Ovary (tissue), 9 donors: ENCODE data around the gene PPP6R2. TPM values are rescaled to one million over a fixed set of nuclear protein-coding genes. Genes with fewer than 3 reads are reported as not detected.

Experiments used
- DNase-seq, 5 donors: peaks; one replicate each; pipeline ENCODE4 v3.0.0-alpha.2; 2019 to 2020
- H3K27ac ChIP-seq, 2 donors: fragments of 200-600 bp; one replicate each; pipeline versions ENCODE4 v1.5.1 to v1.8.0; 2019 to 2022
- H3K27me3 ChIP-seq: fragments of 200-600 bp; one replicate; pipeline ENCODE4 v1.8.0; 2022
- H3K36me3 ChIP-seq: fragments of 200-600 bp; sonication (generic); one replicate; pipeline ENCODE4 v1.5.1; 2019
- H3K4me1 ChIP-seq: one replicate; pipeline ENCODE4 v1.8.1; 2013; ENCODE audit warnings: mild to moderate bottlenecking, moderate library complexity; ENCODE audit not compliant: insufficient read depth
- H3K4me3 ChIP-seq: fragments of 200-600 bp; sonication (generic); one replicate; pipeline ENCODE4 v1.5.1; 2017
- H3K9me3 ChIP-seq, 2 donors: fragments of 200-600 bp in 1 of 2; sonication (generic) in 1 of 2; one replicate each; pipeline versions ENCODE4 v1.5.1 to v1.8.1; 2013 to 2019; ENCODE audit warnings: mild to moderate bottlenecking in 1 of 2, moderate library complexity in 1 of 2
- EP300 ChIP-seq: sonication (generic); formaldehyde crosslinking; IDR thresholded peaks from one replicate; pipeline ENCODE4 v1.6.1; 2017; ENCODE audit warnings: antibody characterized with exemption
- POLR2A ChIP-seq: fragments of 450-650 bp; IDR thresholded peaks from one replicate; pipeline ENCODE4 v1.6.1; 2017; ENCODE audit warnings: antibody characterized with exemption, mild to moderate bottlenecking, moderate library complexity
- WGBS, 3 donors: extraction: QIAGEN DNeasy Blood & Tissue Kit in 1 of 3; methylation state at CpG; one replicate each; pipeline versions ENCODE4 v1.1.5 to v1.1.7; 2013 to 2017; 5-methylcytosine and 5-hydroxymethylcytosine counted together
- intact Hi-C, 4 donors: fragments of 100-400 bp; cut with DNase I; formaldehyde crosslinking; loops; one replicate each; pipeline versions ENCODE4 v1.11.0 to v1.15.1; 2022 to 2023
- polyA plus RNA-seq, 2 donors: library from polyadenylated mRNA; stranded (reverse); fragments of 200-250 nt in 1 of 2; fragments of 350-450 nt in 1 of 2; fragmentation: Illumina TruSeq in 1 of 2; extraction: RNeasy Lipid Tissue Mini Kit (QIAGEN cat#74804) in 1 of 2; gene quantifications; one replicate each; pipeline ENCODE4 v1.2.3, GENCODE V29; 2013 to 2014
- total RNA-seq, 7 donors: library from RNA; depleted of rRNA in 2 of 7; stranded (reverse); fragments of >200 nt in 2 of 7; fragmentation: NEBNext Ultra II Directional in 3 of 7; extraction: Animal tissue kit (Norgen Biotek cat#: 25700) in 3 of 7; gene quantifications; one replicate each; pipeline versions ENCODE4 v1.1.0 to v1.2.4, GENCODE V29; 2016 to 2023
- TF ChIP-seq, protein P1 (sequence below), 3 donors: fragments of 450-650 bp in 2 of 3; fragments of 200-600 bp in 1 of 3; IDR thresholded peaks; one replicate each; pipeline versions ENCODE4 v1.5.1 to v1.8.0; 2016 to 2022; ENCODE audit warnings: antibody characterized with exemption in 3 of 3, mild to moderate bottlenecking in 1 of 3
- donor health status: DM: no; HTN: no; CAD: no; lungs with moderate emphysema.
- donor health status: DM: no; HTN: no; CAD: no.
- donor health status: Bipolar disorder and iron deficiency.
- donor health status: DM: yes; HTN: yes; CAD: no.
- donor health status: DM: no; HTN: no; CAD: no.
- donor health status: DM: yes; HTN: yes; CAD: no.

PPP6R2 gene
- total and polyA plus RNA-seq, 9 donors, result 8.2 to 52.9 (median 35.1) TPM

DNA sequence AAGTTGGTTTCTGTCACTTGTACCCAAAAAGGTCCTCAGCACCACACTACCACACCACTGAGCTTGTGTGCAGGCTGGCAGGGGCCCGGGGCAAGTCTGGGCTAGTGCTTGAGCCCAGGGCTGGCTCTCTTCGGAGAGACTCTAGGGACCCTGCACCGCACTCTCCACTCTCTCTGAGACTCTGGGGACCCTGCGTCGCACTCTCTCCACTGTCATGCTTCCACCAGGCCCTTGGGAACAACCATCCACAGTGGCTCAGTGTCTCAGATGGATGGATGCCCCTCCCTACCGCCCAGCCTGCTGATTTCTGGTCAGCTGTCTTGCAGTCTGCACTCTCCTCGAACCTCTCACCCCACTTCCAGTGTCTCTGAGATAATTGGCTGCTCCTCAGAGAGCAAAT is 133.7 kb downstream of the PPP6R2 start:
- Histone ChIP-seq H3K27me3 (peaks cover 9% of the 10 kb centered on the region), H3K27ac (no peak overlapping the region), H3K4me1 (peaks cover 18% of the 10 kb centered on the region), H3K9me3 (no peaks in the 10 kb centered on the region), H3K4me3 (no peak overlapping the region), H3K36me3 (no peaks in the 10 kb centered on the region)
- intact Hi-C loops, result no loop called here
- 73 to 74% (median 73%) methylated on average over 7 of the region's 7 CpGs for WGBS, 3 donors
- no peak for DNase-seq
- TF ChIP-seq EP300 (no peak), POLR2A (no peak)
- TF ChIP-seq, protein P1, sequence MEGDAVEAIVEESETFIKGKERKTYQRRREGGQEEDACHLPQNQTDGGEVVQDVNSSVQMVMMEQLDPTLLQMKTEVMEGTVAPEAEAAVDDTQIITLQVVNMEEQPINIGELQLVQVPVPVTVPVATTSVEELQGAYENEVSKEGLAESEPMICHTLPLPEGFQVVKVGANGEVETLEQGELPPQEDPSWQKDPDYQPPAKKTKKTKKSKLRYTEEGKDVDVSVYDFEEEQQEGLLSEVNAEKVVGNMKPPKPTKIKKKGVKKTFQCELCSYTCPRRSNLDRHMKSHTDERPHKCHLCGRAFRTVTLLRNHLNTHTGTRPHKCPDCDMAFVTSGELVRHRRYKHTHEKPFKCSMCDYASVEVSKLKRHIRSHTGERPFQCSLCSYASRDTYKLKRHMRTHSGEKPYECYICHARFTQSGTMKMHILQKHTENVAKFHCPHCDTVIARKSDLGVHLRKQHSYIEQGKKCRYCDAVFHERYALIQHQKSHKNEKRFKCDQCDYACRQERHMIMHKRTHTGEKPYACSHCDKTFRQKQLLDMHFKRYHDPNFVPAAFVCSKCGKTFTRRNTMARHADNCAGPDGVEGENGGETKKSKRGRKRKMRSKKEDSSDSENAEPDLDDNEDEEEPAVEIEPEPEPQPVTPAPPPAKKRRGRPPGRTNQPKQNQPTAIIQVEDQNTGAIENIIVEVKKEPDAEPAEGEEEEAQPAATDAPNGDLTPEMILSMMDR (IDR thresholded peaks at IDR 0.05), result no peak

DNA sequence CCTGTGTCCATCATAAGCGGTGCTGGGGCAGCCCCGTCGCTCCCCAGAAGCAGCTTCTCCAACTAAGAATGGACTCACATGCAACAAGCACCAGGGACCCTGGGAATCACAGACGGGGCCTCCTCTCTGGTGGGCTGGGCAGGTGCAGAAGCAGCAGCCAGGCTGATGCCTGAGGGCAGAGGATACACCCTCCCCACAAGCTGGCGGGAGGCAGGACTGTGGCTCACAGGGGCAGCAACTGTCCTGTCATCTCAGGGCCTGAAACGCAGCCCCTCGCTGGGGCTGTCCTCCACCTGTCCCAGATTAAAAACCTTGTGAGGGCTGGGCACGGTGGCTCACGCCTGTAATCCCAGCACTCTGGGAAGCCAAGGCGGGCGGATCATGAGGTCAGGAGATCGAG is 134.8 kb downstream of the PPP6R2 start:
- Histone ChIP-seq H3K9me3 (no peaks in the 10 kb centered on the region), H3K36me3 (no peaks in the 10 kb centered on the region), H3K27ac (no peak overlapping the region), H3K4me3 (no peak overlapping the region), H3K4me1 (peaks cover 16% of the 10 kb centered on the region), H3K27me3 (peaks cover 9% of the 10 kb centered on the region)
- no peak for DNase-seq
- TF ChIP-seq, protein P1 (IDR thresholded peaks at IDR 0.05), result no peak
- TF ChIP-seq POLR2A (no peak), EP300 (no peak)
- WGBS, 3 donors, result 85 to 93% (median 91%) methylated on average over 12 of the region's 12 CpGs
- intact Hi-C loops, result no loop called here

DNA sequence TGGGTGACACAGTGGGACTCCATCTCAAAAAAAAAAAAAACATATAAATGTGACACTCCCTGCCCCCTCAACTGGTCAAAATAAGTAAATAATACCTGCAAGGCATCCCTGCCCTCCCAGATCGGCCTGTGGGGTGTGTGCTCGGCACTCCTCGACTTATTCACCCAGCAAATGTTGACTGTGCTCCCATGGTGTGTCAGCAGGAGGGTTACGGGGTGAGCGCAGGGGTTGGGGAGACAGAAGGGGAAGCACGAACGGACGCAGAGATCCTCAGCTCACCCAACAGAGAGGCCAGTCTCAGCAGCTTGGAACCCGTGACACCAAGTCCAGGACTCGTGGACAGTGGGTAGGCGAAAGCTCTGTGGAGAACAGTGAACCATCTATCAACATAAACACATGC is 136.6 kb downstream of the PPP6R2 start:
- TF ChIP-seq EP300 (no peak), POLR2A (no peak)

GRCh38 chr22:50481045-50481439 is 137.9 kb downstream of the PPP6R2 start:
- no peaks in the 10 kb centered on the region for H3K4me1 ChIP-seq
- H3K27ac ChIP-seq, result no peak overlapping the region
- H3K27me3 ChIP-seq, result peaks cover 9% of the 10 kb centered on the region
- no peaks in the 10 kb centered on the region for H3K9me3 ChIP-seq
- H3K36me3 ChIP-seq, result no peaks in the 10 kb centered on the region
- WGBS, 3 donors, result 1 to 4% (median 2%) methylated on average over 5 to 45 of the region's 45 CpGs
- intact Hi-C loops, result no loop called here
- DNase-seq, result no peak
- TF ChIP-seq EP300 (no peak), POLR2A (no peak)
- TF ChIP-seq, protein P1 (IDR thresholded peaks at IDR 0.05), result no peak
- H3K4me3 ChIP-seq, result peak overlapping the region; percentile 19

More for the DNA sequence above, 136.6 kb downstream of the PPP6R2 start:
- Histone ChIP-seq H3K27ac (no peak overlapping the region), H3K36me3 (no peaks in the 10 kb centered on the region), H3K4me1 (peaks cover 4% of the 10 kb centered on the region), H3K4me3 (no peak overlapping the region), H3K27me3 (peaks cover 9% of the 10 kb centered on the region), H3K9me3 (no peaks in the 10 kb centered on the region)
- 73 to 82% (median 74%) methylated on average over 11 of the region's 11 CpGs for WGBS, 3 donors
- intact Hi-C loops, result no loop called here
- DNase-seq, result no peak

GRCh38 chr22:50481440-50482106 is 138.4 kb downstream of the PPP6R2 start, which contains the start of gene ADM2:
ADM2 (plus strand) TSS chr22:50481543; CDS start chr22:50481848, 305 bp downstream.
- H3K27ac ChIP-seq, result no peak within 1 kb of the TSS
- no peaks in the 10 kb centered on the region for H3K9me3 ChIP-seq
- peak within 1 kb of the TSS; percentile 19 for H3K4me3 ChIP-seq
- intact Hi-C loops, result no loop called here
- TF ChIP-seq EP300, result no peak
- TF ChIP-seq, protein P1 (IDR thresholded peaks at IDR 0.05), result no peak
- TF ChIP-seq POLR2A, result no peak
- no peak for DNase-seq
- no peaks in the 10 kb centered on the region for H3K36me3 ChIP-seq
- WGBS, 3 donors, result 2 to 6% (median 3%) methylated on average over 16 to 70 of the region's 70 CpGs
- H3K4me1 ChIP-seq, result no peaks in the 10 kb centered on the region
- H3K27me3 ChIP-seq, result peaks cover 9% of the 10 kb centered on the region
